Sigmoid colon (tissue), 3 donors: ENCODE measurements around the gene YTHDF1.

Experiments
- POLR2A ChIP-seq, 2 donors: fragments of 450-650 bp; IDR thresholded peaks; one replicate each; pipeline ENCODE4 v1.6.1; 2016; ENCODE audit warnings: antibody characterized with exemption in 2 of 2, mild to moderate bottlenecking in 2 of 2, moderate library complexity in 2 of 2
- TF ChIP-seq, protein P1 (sequence below), 4 experiments: fragments of 450-650 bp in 3 of 4; fragments of 200-600 bp in 1 of 4; IDR thresholded peaks; one replicate each; pipeline ENCODE4 v1.5.1; 2016 to 2019; ENCODE audit warnings: antibody characterized with exemption in 4 of 4, mild to moderate bottlenecking in 3 of 4, moderate library complexity in 2 of 4

- TF ChIP-seq, protein P1, sequence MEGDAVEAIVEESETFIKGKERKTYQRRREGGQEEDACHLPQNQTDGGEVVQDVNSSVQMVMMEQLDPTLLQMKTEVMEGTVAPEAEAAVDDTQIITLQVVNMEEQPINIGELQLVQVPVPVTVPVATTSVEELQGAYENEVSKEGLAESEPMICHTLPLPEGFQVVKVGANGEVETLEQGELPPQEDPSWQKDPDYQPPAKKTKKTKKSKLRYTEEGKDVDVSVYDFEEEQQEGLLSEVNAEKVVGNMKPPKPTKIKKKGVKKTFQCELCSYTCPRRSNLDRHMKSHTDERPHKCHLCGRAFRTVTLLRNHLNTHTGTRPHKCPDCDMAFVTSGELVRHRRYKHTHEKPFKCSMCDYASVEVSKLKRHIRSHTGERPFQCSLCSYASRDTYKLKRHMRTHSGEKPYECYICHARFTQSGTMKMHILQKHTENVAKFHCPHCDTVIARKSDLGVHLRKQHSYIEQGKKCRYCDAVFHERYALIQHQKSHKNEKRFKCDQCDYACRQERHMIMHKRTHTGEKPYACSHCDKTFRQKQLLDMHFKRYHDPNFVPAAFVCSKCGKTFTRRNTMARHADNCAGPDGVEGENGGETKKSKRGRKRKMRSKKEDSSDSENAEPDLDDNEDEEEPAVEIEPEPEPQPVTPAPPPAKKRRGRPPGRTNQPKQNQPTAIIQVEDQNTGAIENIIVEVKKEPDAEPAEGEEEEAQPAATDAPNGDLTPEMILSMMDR (IDR thresholded peaks at IDR 0.05) = no peak
- TF ChIP-seq POLR2A (IDR thresholded peaks at IDR 0.05) = no peak
Measured at GRCh38 chr20:63168861-63169260, 47.1 kb downstream of the YTHDF1 start.
